HEK293 (cell line): Measurements from ENCODE around the gene SERPINB8.

Experiments
- CTCF ChIA-PET: fragments of 350-600 bp; formaldehyde crosslinking; extraction: SDS; loops from one replicate; lab custom pipeline; 2021; ENCODE audit warnings: antibody characterized with exemption; lab: Yijun Ruan, JAX
- POLR2A ChIA-PET: fragments of 300-600 bp; formaldehyde crosslinking; extraction: SDS; loops from one replicate; lab custom pipeline; 2020; ENCODE audit warnings: antibody characterized with exemption, inconsistent platforms; lab: Yijun Ruan, JAX
- H3K27ac ChIP-seq: fragments of 200-500 bp; sonication (Bioruptor generic); 2 replicates; pipeline ENCODE4 v1.5.1; 2014; ENCODE audit warnings: low read depth, low read length, control low read depth, inconsistent platforms; ENCODE audit errors: extremely low read depth
- H3K36me3 ChIP-seq, 2 experiments: fragments of 200-500 bp in 1 of 2; sonication (Bioruptor generic) in 1 of 2; 1 replicate in 1 of 2; 2 replicates in 1 of 2; pipeline ENCODE4 v1.5.1; 2014 to 2017; ENCODE audit warnings: inconsistent platforms in 2 of 2, low read length in 2 of 2; ENCODE audit not compliant: control insufficient read depth in 2 of 2, insufficient read depth in 1 of 2
- H3K4me1 ChIP-seq: fragments of 200-500 bp; sonication (Bioruptor generic); 2 replicates; pipeline ENCODE4 v1.5.1; 2014; ENCODE audit warnings: mild to moderate bottlenecking, low read length, inconsistent platforms; ENCODE audit not compliant: control insufficient read depth, insufficient read depth
- H3K4me3 ChIP-seq: 2 replicates; pipeline ENCODE4 v1.5.1; 2011; ENCODE audit warnings: low read depth, mild to moderate bottlenecking, control low read depth, low read length, moderate library complexity
- H3K9me3 ChIP-seq: fragments of 200-500 bp; sonication (Bioruptor generic); 2 replicates; pipeline ENCODE4 v1.5.1; 2014; ENCODE audit warnings: low read depth, low read length, inconsistent platforms; ENCODE audit not compliant: control insufficient read depth, insufficient read depth
- CTCF ChIP-seq: fragments of 450-650 bp; formaldehyde crosslinking; IDR thresholded peaks from 2 replicates; pipeline ENCODE4 v1.5.1; 2016; ENCODE audit warnings: missing biosample characterization, missing genetic modification characterization
- GLI2 ChIP-seq: fragments of 450-650 bp; formaldehyde crosslinking; IDR thresholded peaks from 2 replicates; pipeline ENCODE4; 2017; ENCODE audit warnings: missing biosample characterization, missing genetic modification characterization, low read depth, borderline replicate concordance
- ZBTB8A ChIP-seq: fragments of 450-650 bp; formaldehyde crosslinking; IDR thresholded peaks from 2 replicates; pipeline ENCODE4 v1.5.1; 2016; ENCODE audit warnings: missing biosample characterization, missing genetic modification characterization
- ZFP41 ChIP-seq: fragments of 450-650 bp; formaldehyde crosslinking; IDR thresholded peaks from 2 replicates; pipeline ENCODE4 v1.5.1; 2016; ENCODE audit warnings: missing biosample characterization, missing genetic modification characterization, borderline replicate concordance
- ZNF561 ChIP-seq: fragments of 450-650 bp; IDR thresholded peaks from 2 replicates; pipeline ENCODE4 v1.5.1; 2018; ENCODE audit warnings: missing biosample characterization, missing genetic modification characterization, borderline replicate concordance
- ZNF621 ChIP-seq: fragments of 450-650 bp; formaldehyde crosslinking; IDR thresholded peaks from 2 replicates; pipeline ENCODE4 v1.5.1; 2017; ENCODE audit warnings: missing biosample characterization, missing genetic modification characterization
- ZNF654 ChIP-seq: fragments of 450-650 bp; formaldehyde crosslinking; IDR thresholded peaks from 2 replicates; pipeline ENCODE4 v1.5.1; 2016; ENCODE audit warnings: low read depth, missing biosample characterization, missing genetic modification characterization
- ZNF664 ChIP-seq: fragments of 450-650 bp; formaldehyde crosslinking; IDR thresholded peaks from 2 replicates; pipeline ENCODE4 v1.5.1; 2016; ENCODE audit warnings: missing biosample characterization, missing genetic modification characterization
- ZNF830 ChIP-seq: fragments of 450-650 bp; IDR thresholded peaks from 2 replicates; pipeline ENCODE4 v1.5.0; 2018; ENCODE audit warnings: missing biosample characterization, missing genetic modification characterization, low read depth, mild to moderate bottlenecking, moderate library complexity
- ZNF837 ChIP-seq: fragments of 450-650 bp; formaldehyde crosslinking; IDR thresholded peaks from 2 replicates; pipeline ENCODE4 v1.5.1; 2016; ENCODE audit warnings: missing biosample characterization, missing genetic modification characterization
- TF ChIP-seq, protein P1 (sequence below): fragments of 450-650 bp; formaldehyde crosslinking; IDR thresholded peaks from 2 replicates; pipeline ENCODE4 v1.5.1; 2016; ENCODE audit warnings: missing biosample characterization, missing genetic modification characterization
- TF ChIP-seq, protein P2 (sequence below): fragments of 450-650 bp; formaldehyde crosslinking; IDR thresholded peaks from 2 replicates; pipeline ENCODE4 v1.5.1; 2016; ENCODE audit warnings: missing biosample characterization, missing genetic modification characterization, low read depth
- TF ChIP-seq, protein P3 (sequence below): sonication (generic); formaldehyde crosslinking; IDR thresholded peaks from 2 replicates; pipeline ENCODE4 v1.8.1; 2022; ENCODE audit warnings: mild to moderate bottlenecking, moderate library complexity, missing genetic modification reagents
- TF ChIP-seq, protein P4 (sequence below): fragments of 450-650 bp; formaldehyde crosslinking; IDR thresholded peaks from 2 replicates; pipeline ENCODE4 v1.5.1; 2016; ENCODE audit warnings: missing biosample characterization, missing genetic modification characterization

The SERPINB8 gene

DNA sequence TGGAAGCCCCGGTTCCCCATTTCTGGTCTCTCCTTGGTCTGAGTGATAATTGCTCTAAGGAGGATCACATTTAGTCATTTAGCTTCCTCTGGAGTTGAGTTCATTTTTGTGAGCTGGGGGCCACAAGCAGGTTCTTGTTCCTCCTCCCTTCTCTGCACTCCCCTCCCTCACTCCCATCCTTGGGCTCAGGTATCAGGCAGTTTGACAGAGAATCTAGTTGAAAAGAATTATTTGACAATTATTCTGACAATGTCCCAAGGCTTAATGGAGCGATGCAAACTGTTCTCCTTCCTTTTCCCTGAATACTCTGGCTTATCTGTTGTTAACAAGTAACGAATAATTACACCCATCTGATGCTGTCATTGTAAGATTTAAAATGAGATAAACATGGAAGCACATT lies 61.5 kb downstream of the SERPINB8 start (continued):
- TF ChIP-seq, protein P1, sequence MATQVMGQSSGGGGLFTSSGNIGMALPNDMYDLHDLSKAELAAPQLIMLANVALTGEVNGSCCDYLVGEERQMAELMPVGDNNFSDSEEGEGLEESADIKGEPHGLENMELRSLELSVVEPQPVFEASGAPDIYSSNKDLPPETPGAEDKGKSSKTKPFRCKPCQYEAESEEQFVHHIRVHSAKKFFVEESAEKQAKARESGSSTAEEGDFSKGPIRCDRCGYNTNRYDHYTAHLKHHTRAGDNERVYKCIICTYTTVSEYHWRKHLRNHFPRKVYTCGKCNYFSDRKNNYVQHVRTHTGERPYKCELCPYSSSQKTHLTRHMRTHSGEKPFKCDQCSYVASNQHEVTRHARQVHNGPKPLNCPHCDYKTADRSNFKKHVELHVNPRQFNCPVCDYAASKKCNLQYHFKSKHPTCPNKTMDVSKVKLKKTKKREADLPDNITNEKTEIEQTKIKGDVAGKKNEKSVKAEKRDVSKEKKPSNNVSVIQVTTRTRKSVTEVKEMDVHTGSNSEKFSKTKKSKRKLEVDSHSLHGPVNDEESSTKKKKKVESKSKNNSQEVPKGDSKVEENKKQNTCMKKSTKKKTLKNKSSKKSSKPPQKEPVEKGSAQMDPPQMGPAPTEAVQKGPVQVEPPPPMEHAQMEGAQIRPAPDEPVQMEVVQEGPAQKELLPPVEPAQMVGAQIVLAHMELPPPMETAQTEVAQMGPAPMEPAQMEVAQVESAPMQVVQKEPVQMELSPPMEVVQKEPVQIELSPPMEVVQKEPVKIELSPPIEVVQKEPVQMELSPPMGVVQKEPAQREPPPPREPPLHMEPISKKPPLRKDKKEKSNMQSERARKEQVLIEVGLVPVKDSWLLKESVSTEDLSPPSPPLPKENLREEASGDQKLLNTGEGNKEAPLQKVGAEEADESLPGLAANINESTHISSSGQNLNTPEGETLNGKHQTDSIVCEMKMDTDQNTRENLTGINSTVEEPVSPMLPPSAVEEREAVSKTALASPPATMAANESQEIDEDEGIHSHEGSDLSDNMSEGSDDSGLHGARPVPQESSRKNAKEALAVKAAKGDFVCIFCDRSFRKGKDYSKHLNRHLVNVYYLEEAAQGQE (tag by site-specific recombination), result no peak
- TF ChIP-seq ZNF561 (tag by site-specific recombination), result no peak
- TF ChIP-seq ZBTB8A (tag by site-specific recombination), result no peak
- no peak for TF ChIP-seq GLI2 (tag by site-specific recombination)
- no peak for TF ChIP-seq ZNF837 (tag by site-specific recombination)
- no peak for TF ChIP-seq ZNF664
- TF ChIP-seq, protein P2, sequence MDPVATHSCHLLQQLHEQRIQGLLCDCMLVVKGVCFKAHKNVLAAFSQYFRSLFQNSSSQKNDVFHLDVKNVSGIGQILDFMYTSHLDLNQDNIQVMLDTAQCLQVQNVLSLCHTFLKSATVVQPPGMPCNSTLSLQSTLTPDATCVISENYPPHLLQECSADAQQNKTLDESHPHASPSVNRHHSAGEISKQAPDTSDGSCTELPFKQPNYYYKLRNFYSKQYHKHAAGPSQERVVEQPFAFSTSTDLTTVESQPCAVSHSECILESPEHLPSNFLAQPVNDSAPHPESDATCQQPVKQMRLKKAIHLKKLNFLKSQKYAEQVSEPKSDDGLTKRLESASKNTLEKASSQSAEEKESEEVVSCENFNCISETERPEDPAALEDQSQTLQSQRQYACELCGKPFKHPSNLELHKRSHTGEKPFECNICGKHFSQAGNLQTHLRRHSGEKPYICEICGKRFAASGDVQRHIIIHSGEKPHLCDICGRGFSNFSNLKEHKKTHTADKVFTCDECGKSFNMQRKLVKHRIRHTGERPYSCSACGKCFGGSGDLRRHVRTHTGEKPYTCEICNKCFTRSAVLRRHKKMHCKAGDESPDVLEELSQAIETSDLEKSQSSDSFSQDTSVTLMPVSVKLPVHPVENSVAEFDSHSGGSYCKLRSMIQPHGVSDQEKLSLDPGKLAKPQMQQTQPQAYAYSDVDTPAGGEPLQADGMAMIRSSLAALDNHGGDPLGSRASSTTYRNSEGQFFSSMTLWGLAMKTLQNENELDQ (tag by site-specific recombination), result no peak

GRCh38 chr18:64032312-64032711 lies 62.4 kb downstream of the SERPINB8 start:
- TF ChIP-seq, protein P3, sequence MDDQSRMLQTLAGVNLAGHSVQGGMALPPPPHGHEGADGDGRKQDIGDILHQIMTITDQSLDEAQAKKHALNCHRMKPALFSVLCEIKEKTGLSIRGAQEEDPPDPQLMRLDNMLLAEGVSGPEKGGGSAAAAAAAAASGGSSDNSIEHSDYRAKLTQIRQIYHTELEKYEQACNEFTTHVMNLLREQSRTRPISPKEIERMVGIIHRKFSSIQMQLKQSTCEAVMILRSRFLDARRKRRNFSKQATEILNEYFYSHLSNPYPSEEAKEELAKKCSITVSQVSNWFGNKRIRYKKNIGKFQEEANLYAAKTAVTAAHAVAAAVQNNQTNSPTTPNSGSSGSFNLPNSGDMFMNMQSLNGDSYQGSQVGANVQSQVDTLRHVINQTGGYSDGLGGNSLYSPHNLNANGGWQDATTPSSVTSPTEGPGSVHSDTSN (CRISPR knock-in tag), result no peak
- no peak for TF ChIP-seq ZFP41
- TF ChIP-seq, protein P4, sequence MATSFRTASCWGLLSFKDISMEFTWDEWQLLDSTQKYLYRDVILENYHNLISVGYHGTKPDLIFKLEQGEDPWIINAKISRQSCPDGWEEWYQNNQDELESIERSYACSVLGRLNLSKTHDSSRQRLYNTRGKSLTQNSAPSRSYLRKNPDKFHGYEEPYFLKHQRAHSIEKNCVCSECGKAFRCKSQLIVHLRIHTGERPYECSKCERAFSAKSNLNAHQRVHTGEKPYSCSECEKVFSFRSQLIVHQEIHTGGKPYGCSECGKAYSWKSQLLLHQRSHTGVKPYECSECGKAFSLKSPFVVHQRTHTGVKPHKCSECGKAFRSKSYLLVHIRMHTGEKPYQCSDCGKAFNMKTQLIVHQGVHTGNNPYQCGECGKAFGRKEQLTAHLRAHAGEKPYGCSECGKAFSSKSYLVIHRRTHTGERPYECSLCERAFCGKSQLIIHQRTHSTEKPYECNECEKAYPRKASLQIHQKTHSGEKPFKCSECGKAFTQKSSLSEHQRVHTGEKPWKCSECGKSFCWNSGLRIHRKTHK, result no peak
- TF ChIP-seq ZNF830 (tag by site-specific recombination), result no peak
- POLR2A ChIA-PET, result no interaction called here

DNA sequence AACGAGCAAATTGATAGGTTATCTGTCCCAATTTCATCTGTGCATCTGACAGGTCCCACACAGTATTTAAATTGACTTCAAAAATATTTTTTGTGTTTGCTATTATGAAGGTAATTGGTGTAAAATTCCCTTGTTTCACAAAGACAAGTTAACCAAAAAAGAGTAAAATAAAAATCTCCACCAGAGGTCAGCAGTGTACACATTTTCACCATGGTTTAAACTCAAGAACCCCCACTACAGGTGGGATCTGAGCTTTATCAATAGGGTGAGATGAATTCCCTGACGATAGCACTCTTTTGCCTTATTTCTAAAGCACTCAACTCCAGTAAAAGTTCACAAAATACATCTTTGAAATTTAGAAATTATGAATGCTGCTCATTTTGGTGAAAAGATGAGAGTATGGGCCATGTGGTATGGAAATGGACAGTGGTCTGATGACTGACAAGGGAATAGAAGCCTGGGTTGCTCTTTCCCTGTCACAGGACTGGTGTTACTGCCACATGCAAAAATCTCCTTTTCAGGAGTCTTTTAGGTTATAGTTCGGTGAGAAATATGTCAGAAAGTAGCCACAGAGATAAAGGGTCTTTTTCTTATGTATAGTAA lies 68.0 kb downstream of the SERPINB8 start:
- no peaks in the 10 kb centered on the region; the same call in 1 of the 2 replicates for H3K9me3 ChIP-seq
- no peaks in the 10 kb centered on the region for H3K36me3 ChIP-seq
- H3K4me1 ChIP-seq, result no peaks in the 10 kb centered on the region
- H3K4me3 ChIP-seq, result no peak overlapping the region
- TF ChIP-seq ZNF654 (peak; percentile 46), CTCF (0 out of 2 replicates have a peak, but pooled peaks have one; percentile 24), ZNF621 (no peak)
- H3K27ac ChIP-seq, result no peak overlapping the region
- ChIA-PET CTCF (interaction anchor here (0.6 to 2.8 kb wide), 25 partner anchors 9 to 1163 kb away, joined by 3 to 13 read pairs (median 4); no protein-coding TSS in a partner anchor), POLR2A (no interaction called here)

More at GRCh38 chr18:64032312-64032711, 62.4 kb downstream of the SERPINB8 start:
- Histone ChIP-seq H3K9me3 (no peaks in the 10 kb centered on the region; the same call in 1 of the 2 replicates), H3K27ac (no peak overlapping the region), H3K4me1 (no peaks in the 10 kb centered on the region), H3K36me3 (no peaks in the 10 kb centered on the region), H3K4me3 (no peak overlapping the region)
- CTCF ChIA-PET, result no interaction called here
